Mesenchymal stem cell (in vitro differentiated cells and primary cell): ENCODE data around the gene SELENON.
A peak's percentile ranks its signal among the peaks of the same experiment; 100 is the strongest.

Experiments used
- DNase-seq: peaks from one replicate; pipeline ENCODE4 v3.0.0-alpha.2; 2013
- H2AFZ ChIP-seq: one replicate; pipeline ENCODE4 v1.6.1; 2013; ENCODE audit warnings: low read depth, mild to moderate bottlenecking, control low read depth, inconsistent platforms, low read length, moderate library complexity
- H2AK5ac ChIP-seq: 2 replicates; pipeline ENCODE4 v1.6.1; 2013; ENCODE audit warnings: low read length, moderate library complexity, mild to moderate bottlenecking, inconsistent platforms; ENCODE audit not compliant: severe bottlenecking
- H2BK120ac ChIP-seq: one replicate; pipeline ENCODE4 v1.6.1; 2013; ENCODE audit warnings: low read depth, mild to moderate bottlenecking, inconsistent platforms, low read length, moderate library complexity
- H2BK12ac ChIP-seq, 2 experiments: one replicate each; pipeline ENCODE4 v1.6.1; 2013; ENCODE audit warnings: inconsistent platforms in 2 of 2, low read length in 2 of 2, mild to moderate bottlenecking in 2 of 2, moderate library complexity in 2 of 2, control low read depth in 1 of 2
- H2BK15ac ChIP-seq: one replicate; pipeline ENCODE4 v1.6.1; 2013; ENCODE audit warnings: mild to moderate bottlenecking, low read depth, inconsistent platforms; ENCODE audit not compliant: poor library complexity, severe bottlenecking
- H2BK5ac ChIP-seq: 2 replicates; pipeline ENCODE4 v1.6.1; 2013; ENCODE audit warnings: low read depth, mild to moderate bottlenecking, low read length, control low read depth, inconsistent platforms; ENCODE audit not compliant: poor library complexity, severe bottlenecking
- H3K14ac ChIP-seq, 2 experiments: one replicate each; pipeline ENCODE4 v1.6.1; 2013; ENCODE audit warnings: inconsistent platforms in 2 of 2, low read length in 2 of 2, control low read depth in 1 of 2, mild to moderate bottlenecking in 1 of 2, moderate library complexity in 1 of 2
- H3K18ac ChIP-seq, 2 experiments: one replicate each; pipeline ENCODE4 v1.6.1; 2013; ENCODE audit warnings: inconsistent platforms in 2 of 2, low read length in 2 of 2, control low read depth in 1 of 2, low read depth in 1 of 2, mild to moderate bottlenecking in 1 of 2
- H3K23ac ChIP-seq, 2 experiments: one replicate each; pipeline ENCODE4 v1.6.1; 2013; ENCODE audit warnings: inconsistent platforms in 2 of 2, low read length in 2 of 2, mild to moderate bottlenecking in 2 of 2, moderate library complexity in 2 of 2, control low read depth in 1 of 2
- H3K27ac ChIP-seq: 2 replicates; pipeline ENCODE4 v1.5.1; 2013; ENCODE audit warnings: mild to moderate bottlenecking, moderate library complexity, low read length, control low read depth, inconsistent platforms; ENCODE audit not compliant: poor library complexity, severe bottlenecking
- H3K27me3 ChIP-seq, 2 experiments: 2 replicates each; pipeline versions ENCODE4 v1.6.1 to v1.7.0; 2013; ENCODE audit warnings: low read length in 2 of 2, mild to moderate bottlenecking in 2 of 2, moderate library complexity in 2 of 2, control low read depth in 1 of 2, inconsistent platforms in 1 of 2; ENCODE audit not compliant: control insufficient read depth in 1 of 2, insufficient read depth in 1 of 2
- H3K36me3 ChIP-seq, 2 experiments: 2 replicates each; pipeline versions ENCODE4 v1.6.1 to v1.7.0; 2013; ENCODE audit warnings: low read length in 2 of 2, control low read depth in 1 of 2, inconsistent platforms in 1 of 2, low read depth in 1 of 2, mild to moderate bottlenecking in 1 of 2; ENCODE audit not compliant: insufficient read depth in 2 of 2, control insufficient read depth in 1 of 2
- H3K4ac ChIP-seq, 2 experiments: one replicate each; pipeline ENCODE4 v1.6.1; 2013; ENCODE audit warnings: inconsistent platforms in 2 of 2, low read length in 2 of 2, mild to moderate bottlenecking in 2 of 2, moderate library complexity in 2 of 2, control low read depth in 1 of 2, low read depth in 1 of 2
- H3K4me1 ChIP-seq: 2 replicates; pipeline ENCODE4 v1.6.1; 2013; ENCODE audit warnings: low read depth, low read length, control low read depth; ENCODE audit not compliant: control insufficient read depth, insufficient read depth
- H3K4me2 ChIP-seq: 2 replicates; pipeline ENCODE4 v1.6.1; 2013; ENCODE audit warnings: low read length, mild to moderate bottlenecking, inconsistent platforms; ENCODE audit not compliant: poor library complexity, severe bottlenecking
- H3K4me3 ChIP-seq, 2 experiments: 2 replicates each; pipeline versions ENCODE4 v1.5.1 to v1.7.0; 2013; ENCODE audit warnings: low read length in 2 of 2, mild to moderate bottlenecking in 2 of 2, control low read depth in 1 of 2, low read depth in 1 of 2; ENCODE audit not compliant: insufficient read depth in 1 of 2
- H3K79me1 ChIP-seq: replicated peaks from 2 replicates; pipeline ENCODE4 v1.6.1; 2013; ENCODE audit warnings: mild to moderate bottlenecking, control low read depth, low read length, inconsistent platforms; ENCODE audit not compliant: poor library complexity, severe bottlenecking
- H3K9ac ChIP-seq: 2 replicates; pipeline ENCODE4 v1.7.0; 2013; ENCODE audit warnings: mild to moderate bottlenecking, low read length, moderate library complexity
- H3K9me3 ChIP-seq: 2 replicates; pipeline ENCODE4 v1.7.0; 2013; ENCODE audit warnings: mild to moderate bottlenecking, low read length; ENCODE audit not compliant: control insufficient read depth
- H4K8ac ChIP-seq: one replicate; pipeline ENCODE4 v1.6.1; 2013; ENCODE audit warnings: inconsistent platforms, mild to moderate bottlenecking, low read length, moderate library complexity
- H4K91ac ChIP-seq: one replicate; pipeline ENCODE4 v1.6.1; 2013; ENCODE audit warnings: mild to moderate bottlenecking, low read length, inconsistent platforms
- WGBS: methylation state at CpG from one replicate; pipeline ENCODE4 v1.1.7; 2013; ENCODE audit warnings: mixed read lengths; 5-methylcytosine and 5-hydroxymethylcytosine counted together

The SELENON gene

DNA sequence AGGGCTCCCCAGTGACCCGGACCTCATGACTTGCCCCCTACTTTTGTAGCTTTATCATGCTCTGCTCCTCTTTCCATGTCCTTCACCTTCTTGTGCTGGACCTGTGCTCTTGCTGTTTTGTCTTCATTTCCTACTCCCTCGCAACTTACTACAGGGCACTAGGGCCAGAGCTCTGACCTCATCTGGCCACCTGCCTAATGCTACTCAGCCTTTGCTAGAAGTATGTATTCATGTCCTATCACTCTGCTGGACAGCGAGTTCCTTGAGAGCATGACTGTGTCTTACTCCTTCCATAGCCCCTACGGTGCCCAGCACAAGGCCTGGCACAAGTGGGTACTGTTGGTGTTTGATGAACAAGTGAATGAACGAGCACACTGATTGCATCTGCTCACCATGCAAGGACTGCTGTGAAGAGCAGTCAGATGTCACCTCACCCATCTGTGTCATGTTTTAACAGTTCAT lies 21.7 kb downstream of the SELENON start:
- H2BK15ac ChIP-seq: no peak overlapping the region
- no peak for DNase-seq
- H3K27me3 ChIP-seq: no peaks in the 10 kb centered on the region
- 93% methylated on average over 5 of the region's 5 CpGs for WGBS
- H2AK5ac ChIP-seq: no peak overlapping the region
- no peak overlapping the region for H2AFZ ChIP-seq
- H4K8ac ChIP-seq: no peak overlapping the region
- no peak overlapping the region for H3K18ac ChIP-seq
- peaks cover 24% of the 10 kb centered on the region for H3K4me1 ChIP-seq
- peak overlapping the region in 1 of 2 experiments; percentile 31 for H3K4ac ChIP-seq
- H3K23ac ChIP-seq: peak overlapping the region in 1 of 2 experiments; percentile 34
- peak overlapping the region in 1 of 2 experiments; percentile 97 for H3K4me3 ChIP-seq
- peak overlapping the region; percentile 0 for H3K4me2 ChIP-seq
- H2BK12ac ChIP-seq: no peak overlapping the region
- H3K9me3 ChIP-seq: no peaks in the 10 kb centered on the region
- peak overlapping the region; percentile 96 for H3K9ac ChIP-seq
- H3K36me3 ChIP-seq: peaks cover 17 to 21% of the 10 kb centered on the region in 2 experiments
- H3K27ac ChIP-seq: no peak overlapping the region
- H3K14ac ChIP-seq: no peak overlapping the region
- H2BK5ac ChIP-seq: no peak overlapping the region
- peaks cover 35% of the 10 kb centered on the region for H3K79me1 ChIP-seq
- H2BK120ac ChIP-seq: no peak overlapping the region
- no peak overlapping the region for H4K91ac ChIP-seq

- H3K9ac ChIP-seq: no peak overlapping the region
- H3K79me1 ChIP-seq: peaks cover 46% of the 10 kb centered on the region
- no peak overlapping the region for H2AK5ac ChIP-seq
- no peak overlapping the region for H3K4ac ChIP-seq
- no peak overlapping the region for H2BK12ac ChIP-seq
- H3K18ac ChIP-seq: no peak overlapping the region
- no peak overlapping the region for H3K4me3 ChIP-seq
- no peak overlapping the region for H3K14ac ChIP-seq
- no peak overlapping the region for H4K8ac ChIP-seq
- H3K4me2 ChIP-seq: no peak overlapping the region
- H3K27me3 ChIP-seq: no peaks in the 10 kb centered on the region
- H3K23ac ChIP-seq: no peak overlapping the region
- DNase-seq: peak; percentile 43
- 100% methylated on average over 2 of the region's 2 CpGs for WGBS
- no peak overlapping the region for H3K27ac ChIP-seq
- no peak overlapping the region for H2BK15ac ChIP-seq
- H2BK120ac ChIP-seq: no peak overlapping the region
- no peaks in the 10 kb centered on the region for H3K9me3 ChIP-seq
- peaks cover 13% of the 10 kb centered on the region for H3K4me1 ChIP-seq
- H3K36me3 ChIP-seq: peaks cover 43 to 59% of the 10 kb centered on the region in 2 experiments
- no peak overlapping the region for H2AFZ ChIP-seq
- H2BK5ac ChIP-seq: no peak overlapping the region
- H4K91ac ChIP-seq: no peak overlapping the region
These were observed 25.6 kb downstream of the SELENON start for GRCh38 chr1:25825605-25826004.

- Histone ChIP-seq H3K4me3 (no peak overlapping the region), H4K91ac (no peak overlapping the region), H3K27me3 (no peaks in the 10 kb centered on the region), H3K4me1 (peaks cover 5% of the 10 kb centered on the region), H2BK5ac (no peak overlapping the region), H2BK15ac (no peak overlapping the region), H3K14ac (no peak overlapping the region), H3K9ac (no peak overlapping the region), H4K8ac (no peak overlapping the region), H3K9me3 (no peaks in the 10 kb centered on the region), H2BK12ac (no peak overlapping the region), H3K4me2 (no peak overlapping the region), H3K27ac (no peak overlapping the region), H3K18ac (no peak overlapping the region), H3K79me1 (peaks cover 48% of the 10 kb centered on the region), H2AK5ac (no peak overlapping the region), H2AFZ (no peak overlapping the region), H2BK120ac (no peak overlapping the region), H3K4ac (no peak overlapping the region), H3K23ac (no peak overlapping the region), H3K36me3 (peaks cover 44 to 69% of the 10 kb centered on the region in 2 experiments)
- WGBS: 98% methylated on average over 9 of the region's 10 CpGs
- DNase-seq: no peak
These were observed 26.6 kb downstream of the SELENON start for GRCh38 chr1:25826571-25826970.

- WGBS: 100% methylated on average over 2 of the region's 3 CpGs
- H3K23ac ChIP-seq: no peak overlapping the region
These were observed 28.5 kb downstream of the SELENON start for GRCh38 chr1:25828491-25828890.

More at GRCh38 chr1:25828491-25828890, 28.5 kb downstream of the SELENON start:
- Histone ChIP-seq H3K9ac (no peak overlapping the region), H4K91ac (no peak overlapping the region), H4K8ac (no peak overlapping the region), H2AFZ (no peak overlapping the region), H3K27ac (no peak overlapping the region), H2BK120ac (no peak overlapping the region), H3K27me3 (no peaks in the 10 kb centered on the region), H3K9me3 (no peaks in the 10 kb centered on the region), H3K4ac (no peak overlapping the region), H3K14ac (no peak overlapping the region), H3K4me1 (no peaks in the 10 kb centered on the region), H2AK5ac (no peak overlapping the region), H3K79me1 (peaks cover 46% of the 10 kb centered on the region), H2BK5ac (no peak overlapping the region), H3K18ac (no peak overlapping the region), H3K4me3 (no peak overlapping the region), H2BK15ac (no peak overlapping the region), H3K36me3 (peaks cover 49 to 87% of the 10 kb centered on the region in 2 experiments), H3K4me2 (no peak overlapping the region), H2BK12ac (no peak overlapping the region)
- DNase-seq: no peak
